K562 (cell line): ENCODE measurements around the gene SLC12A6. TPM values are rescaled to one million over a fixed set of nuclear protein-coding genes. Genes with fewer than 3 reads are reported as not detected.

Source experiments
- ATAC-seq: fragments of 200-7000 bp; cut with Tn5 transposase; 3 replicates; pipeline ENCODE4 v1.9.1; 2020; ENCODE audit warnings: moderate library complexity
- BruUV-seq: library from RNA; stranded (reverse); fragments of 400-500 nt; replicated peaks from 2 replicates; lab custom pipeline; 2021; lab: Mats Ljungman, UMichigan
- CTCF ChIA-PET: fragments of 300-600 bp; formaldehyde crosslinking; extraction: SDS; loops from one replicate; lab custom pipeline; 2021; ENCODE audit warnings: low intra/inter-chr PET ratio; lab: Yijun Ruan, JAX
- POLR2A ChIA-PET: fragments of 300-600, 350-650 bp; sonication (Branson Sonifier 250); formaldehyde crosslinking; extraction: SDS; loops from one replicate; lab custom pipeline; 2021; ENCODE audit warnings: antibody characterized with exemption, inconsistent platforms; lab: Yijun Ruan, JAX
- DNase-seq, 4 experiments: peaks; one replicate each; pipeline versions ENCODE4 v3.0.0 to v3.0.0-alpha.2; 2011 to 2018; ENCODE audit warnings: low spot score in 3 of 4, mixed read lengths in 3 of 4; ENCODE audit errors: extremely low read depth in 1 of 4
- FAIRE-seq: peaks from 2 replicates; lab custom pipeline; 2011; peaks lifted over from hg19 to GRCh38; lab: Jason Lieb, UNC
- H2AFZ ChIP-seq: 2 replicates; pipeline ENCODE4 v1.6.0; 2011; ENCODE audit warnings: low read depth, low read length, control low read depth, inconsistent platforms
- H3K27ac ChIP-seq: fragments of 200-600 bp; 3 replicates; pipeline ENCODE4 v1.8.0; 2011; ENCODE audit warnings: low read depth, mild to moderate bottlenecking, control low read depth, inconsistent platforms, low read length, moderate library complexity, mixed read lengths; ENCODE audit errors: extremely low read depth
- H3K27me3 ChIP-seq, 2 experiments: fragments of 300-600 bp in 1 of 2; 2 replicates in 1 of 2; 3 replicates in 1 of 2; pipeline versions ENCODE4 v1.6.0 to v1.8.0; 2011; ENCODE audit warnings: inconsistent platforms in 2 of 2, low read length in 2 of 2, mild to moderate bottlenecking in 1 of 2, mixed read lengths in 1 of 2, moderate library complexity in 1 of 2; ENCODE audit not compliant: control insufficient read depth in 2 of 2, insufficient read depth in 2 of 2
- H3K36me3 ChIP-seq: fragments of 300-600 bp; 3 replicates; pipeline ENCODE4 v1.8.0; 2011; ENCODE audit warnings: mild to moderate bottlenecking, low read length, inconsistent platforms; ENCODE audit not compliant: control insufficient read depth, insufficient read depth
- H3K4me1 ChIP-seq, 2 experiments: fragments of 200-600 bp in 1 of 2; replicated peaks in 1 of 2; 2 replicates in 1 of 2; 3 replicates in 1 of 2; pipeline versions ENCODE4 v1.5.1 to v1.8.0; 2011; ENCODE audit warnings: inconsistent platforms in 2 of 2, low read length in 2 of 2, mild to moderate bottlenecking in 1 of 2, mixed read lengths in 1 of 2, moderate library complexity in 1 of 2; ENCODE audit not compliant: control insufficient read depth in 2 of 2, insufficient read depth in 2 of 2
- H3K4me2 ChIP-seq: 2 replicates; pipeline ENCODE4 v1.6.1; 2011; ENCODE audit warnings: low read length, control low read depth, inconsistent platforms, mixed read lengths; ENCODE audit not compliant: insufficient read depth
- H3K4me3 ChIP-seq: fragments of 200-600 bp; sonication (generic), shearing (Covaris generic); 2 replicates; pipeline ENCODE4 v1.5.1; 2016; ENCODE audit warnings: control low read depth, inconsistent platforms
- H3K79me2 ChIP-seq: fragments of 200-600 bp; 3 replicates; pipeline ENCODE4 v1.8.0; 2011; ENCODE audit warnings: low read length, inconsistent platforms; ENCODE audit not compliant: control insufficient read depth, insufficient read depth
- H3K9ac ChIP-seq, 2 experiments: 2 replicates each; pipeline versions ENCODE4 v1.6.0 to v1.6.1; 2011; ENCODE audit warnings: low read depth in 2 of 2, low read length in 2 of 2, control low read depth in 1 of 2, inconsistent platforms in 1 of 2, mild to moderate bottlenecking in 1 of 2, mixed read lengths in 1 of 2; ENCODE audit not compliant: insufficient read depth in 1 of 2
- H3K9me1 ChIP-seq: one replicate; pipeline ENCODE4 v1.6.0; 2011; ENCODE audit warnings: inconsistent platforms, mild to moderate bottlenecking, low read length, moderate library complexity; ENCODE audit not compliant: control insufficient read depth, insufficient read depth
- H3K9me3 ChIP-seq: replicated peaks from 2 replicates; pipeline ENCODE4 v1.5.1; 2011; ENCODE audit warnings: low read depth, low read length, inconsistent platforms; ENCODE audit not compliant: control insufficient read depth, insufficient read depth
- H4K20me1 ChIP-seq: replicated peaks from 2 replicates; pipeline ENCODE4 v1.6.1; 2011; ENCODE audit warnings: low read length, inconsistent platforms, mixed read lengths; ENCODE audit not compliant: control insufficient read depth, insufficient read depth
- BCL6 ChIP-seq: fragments of 250-450 bp; sonication (Bioruptor Pico); IDR thresholded peaks from 2 replicates; pipeline ENCODE4 v1.4.0; 2020
- CREBBP ChIP-seq: IDR thresholded peaks from one replicate; pipeline ENCODE4 v1.6.1; 2012; ENCODE audit warnings: low read depth, mild to moderate bottlenecking, control low read depth, inconsistent platforms, low read length
- FOXM1 ChIP-seq, 2 experiments: fragments of 450-650 bp in 1 of 2; sonication (generic) in 1 of 2; formaldehyde crosslinking in 1 of 2; IDR thresholded peaks; 2 replicates each; pipeline versions ENCODE4 v1.6.1 to v1.9.0; 2017 to 2022; ENCODE audit warnings: low read depth in 2 of 2, mild to moderate bottlenecking in 2 of 2, missing genetic modification reagents in 1 of 2, moderate library complexity in 1 of 2
- HES1 ChIP-seq: fragments of 450-650 bp; IDR thresholded peaks from 2 replicates; pipeline ENCODE4 v1.6.1; 2016; ENCODE audit warnings: low read depth, mild to moderate bottlenecking, moderate library complexity
- KDM1A ChIP-seq, 2 experiments: fragments of 450-650 bp; IDR thresholded peaks; 2 replicates each; pipeline ENCODE4 v1.6.1; 2016; ENCODE audit warnings: mild to moderate bottlenecking in 2 of 2
- MCM5 ChIP-seq: fragments of 450-650 bp; IDR thresholded peaks from 2 replicates; pipeline ENCODE4 v1.6.1; 2016; ENCODE audit warnings: low read depth
- PTBP1 ChIP-seq: fragments of 200-400 bp; formaldehyde crosslinking; IDR thresholded peaks from 2 replicates; pipeline ENCODE4 v1.6.1; 2017; ENCODE audit warnings: low read depth, low read length
- RBM39 ChIP-seq: fragments of 200-400 bp; formaldehyde crosslinking; optimal IDR thresholded peaks from 2 replicates; pipeline ENCODE3; 2018; ENCODE audit warnings: low read depth, low read length
- SRSF3 ChIP-seq: fragments of 200-400 bp; formaldehyde crosslinking; IDR thresholded peaks from 2 replicates; pipeline ENCODE4 v1.6.1; 2016; ENCODE audit warnings: mild to moderate bottlenecking, low read length, moderate library complexity; ENCODE audit not compliant: insufficient read depth
- ZC3H11A ChIP-seq: IDR thresholded peaks from 2 replicates; pipeline ENCODE4 v1.6.1; 2012; ENCODE audit warnings: low read depth, low read length, improper control_type of control experiment
- WGBS: fragments of 100-300 bp; shearing (Covaris generic); methylation state at CpG from one replicate; pipeline ENCODE4 v1.1.6; 2016; ENCODE audit warnings: low coverage, mixed read lengths; ENCODE audit not compliant: insufficient coverage; ENCODE audit errors: missing lambda C conversion rate; 5-methylcytosine and 5-hydroxymethylcytosine counted together
- in situ Hi-C: fragments of 300-500 bp; cut with MboI; formaldehyde crosslinking; loops from 4 replicates; pipeline ENCODE4 v1.15.0; 2018; ENCODE audit warnings: inconsistent platforms, mixed read lengths
- intact Hi-C: fragments of 100-400 bp; cut with micrococcal nuclease; formaldehyde crosslinking; loops from 2 replicates; pipeline ENCODE4 v1.14.2; 2022
- polyA plus RNA-seq, 8 experiments: library from polyadenylated mRNA; depleted of rRNA in 4 of 8; stranded (reverse) in 5 of 8; unstranded in 3 of 8; fragments of >200 nt; fragmentation: Nextera tagmentation in 2 of 8; fragmentation: Illumina TruSeq in 1 of 8; extraction: Ambion mirVana in 2 of 8; extraction: Trizol in 1 of 8; gene quantifications; 2 replicates each; pipeline versions ENCODE4 v1.2.1 to v1.2.3, GENCODE V29; 2011 to 2014; ENCODE audit warnings: inconsistent platforms in 1 of 8, missing spikeins in 1 of 8
- total RNA-seq, 7 experiments: library from RNA; depleted of rRNA in 6 of 7; stranded (reverse); fragments of >200 nt in 6 of 7; fragmentation: Illumina TruSeq in 2 of 7; extraction: Trizol in 2 of 7; gene quantifications; 2 replicates each; pipeline versions ENCODE4 v1.2.1 to v1.2.3, GENCODE V29; 2011 to 2021; ENCODE audit warnings: low replicate concordance in 1 of 7

The SLC12A6 gene
- total and polyA plus RNA-seq, 9 of the 15 experiments (the other 6 are each of a cell fraction or from before 2014, with no cell fraction given) = 1.4 to 16.4 (median 6.7) TPM

- no peak overlapping the region for H2AFZ ChIP-seq
- TF ChIP-seq RBM39 (no peak), FOXM1 (IDR thresholded peaks at IDR 0.05; ENCODE audit: low read depth) (no peak), FOXM1 (CRISPR knock-in tag; IDR thresholded peaks at IDR 0.05; ENCODE audit: low read depth) (no peak), MCM5 (no peak), SRSF3 (no peak), HES1 (no peak), PTBP1 (no peak), BCL6 (CRISPR knock-in tag) (no peak), CREBBP (no peak), ZC3H11A (no peak), KDM1A (IDR thresholded peaks at IDR 0.05) (no peak)
- no peak overlapping the region for H3K9ac ChIP-seq
- H3K4me3 ChIP-seq = no peak overlapping the region
- peaks cover 11% of the 10 kb centered on the region; the same call in 1 of the 3 replicates for H3K36me3 ChIP-seq
- no TSS peak for BruUV-seq
- H3K9me3 ChIP-seq = no peaks in the 10 kb centered on the region
- no peaks in the 10 kb centered on the region for H3K9me1 ChIP-seq
- CTCF ChIA-PET = no interaction called here
- H3K4me2 ChIP-seq = no peak overlapping the region
- peaks cover 0 to 2% of the 10 kb centered on the region in 2 experiments; a peak in 1 of 5 replicates for H3K4me1 ChIP-seq
- WGBS = 36% methylated on average over 9 of the region's 9 CpGs
- no peaks in the 10 kb centered on the region for H4K20me1 ChIP-seq
- DNase-seq (no peak), FAIRE-seq (no peak), ATAC-seq (no peak)
- in situ Hi-C loops (no loop called here), intact Hi-C loops (no loop called here)
- H3K79me2 ChIP-seq = no peaks in the 10 kb centered on the region
- peaks cover 8 to 11% of the 10 kb centered on the region in 2 experiments for H3K27me3 ChIP-seq
- no peak overlapping the region for H3K27ac ChIP-seq
- POLR2A ChIA-PET = interaction anchor here (1.1 to 2.6 kb wide), 3 partner anchors 12 to 25 kb away, joined by 4 to 10 read pairs (median 6); partner anchors contain the start of genes LPCAT4, NOP10 and NUTM1
These were observed 17.7 kb upstream of the SLC12A6 start for GRCh38 chr15:34355241-34355640.
